Stimulated activated CD8-positive, alpha-beta memory T cell treated with anti-CD3 and anti-CD28 coated beads, Interleukin-12 subunit alpha, Interleukin-12 subunit beta, amount 100 ng/mL, for 4 hours (primary cell): ENCODE data around the gene AK8.
"Not testable (repeated sequence)": the region's sequence is repeated elsewhere in the genome, so short reads cannot be mapped to it uniquely, and the experiment has no call there.

ENCODE experiments used
- DNase-seq: peaks from one replicate; pipeline ENCODE4 v3.0.0-alpha.2; 2020; ENCODE audit warnings: low read depth

AK8 gene

GRCh38 chr9:132797861-132798659 lies 80.0 kb downstream of the AK8 start:
- DNase-seq, result no peak

DNA sequence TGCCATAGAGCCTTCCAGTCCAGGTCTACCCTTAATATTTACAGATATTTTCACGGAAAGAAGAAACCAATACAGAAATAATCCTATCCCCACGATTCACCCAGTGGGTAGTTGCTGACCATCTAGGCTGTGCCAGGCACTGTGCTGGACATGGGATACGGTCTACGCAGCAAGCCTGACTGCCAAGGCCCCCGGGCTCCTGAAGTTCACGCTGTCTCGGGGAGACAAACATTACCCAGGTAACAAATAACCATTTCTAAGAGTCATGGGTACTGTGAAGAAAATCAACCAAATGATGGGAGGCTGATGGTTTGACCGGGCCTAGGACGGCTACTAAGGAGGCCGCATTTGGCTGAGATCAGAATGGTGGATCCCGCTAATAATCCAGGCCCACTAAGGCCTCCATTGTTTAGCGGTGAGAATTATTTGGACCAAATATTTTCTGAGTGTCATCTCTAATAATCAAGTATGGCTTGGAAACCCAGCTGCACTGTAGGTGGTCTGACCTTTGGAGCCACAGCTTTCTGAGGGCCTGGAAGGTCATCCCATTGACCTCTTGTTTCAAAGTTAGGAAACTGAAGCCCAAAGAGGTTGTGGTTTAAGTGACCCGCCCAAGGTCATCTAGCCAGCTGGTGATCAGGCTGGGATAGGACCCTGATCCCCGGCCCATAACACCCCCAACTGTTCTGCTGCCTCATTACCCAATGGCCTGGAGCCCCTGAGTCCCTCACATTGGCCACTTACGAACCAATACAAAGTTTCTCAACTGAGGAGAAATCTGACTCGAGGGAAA lies 82.4 kb downstream of the AK8 start:
- DNase-seq, result no peak

GRCh38 chr9:132794730-132795380 lies 83.2 kb downstream of the AK8 start:
- no peak for DNase-seq

- DNase-seq, result no peak
Measured at GRCh38 chr9:132793606-132794580, 84.2 kb downstream of the AK8 start.

GRCh38 chr9:132792547-132792946 lies 85.5 kb downstream of the AK8 start:
- no peak for DNase-seq

- no peak for DNase-seq
Measured at GRCh38 chr9:132791699-132792240, 86.3 kb downstream of the AK8 start.

DNA sequence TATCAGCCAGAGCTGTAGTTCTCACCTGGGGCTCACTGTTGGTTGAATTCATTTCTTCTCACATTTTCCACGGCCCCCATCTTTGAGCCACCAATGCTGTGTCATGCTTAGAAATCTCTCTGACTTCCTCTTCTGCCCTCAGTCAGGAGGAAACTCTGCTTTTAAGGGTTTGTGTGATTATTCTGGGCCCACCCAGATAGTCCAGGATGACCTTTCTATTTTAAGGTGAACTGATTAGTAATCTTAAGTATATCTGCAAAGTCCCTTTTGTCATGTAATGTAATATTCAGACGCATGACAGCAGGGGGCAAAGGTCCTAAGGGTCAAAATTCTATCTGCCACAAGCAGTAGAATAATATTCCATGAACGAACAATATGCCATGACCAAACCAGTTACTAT lies 88.4 kb downstream of the AK8 start:
- DNase-seq, result no peak

GRCh38 chr9:132788378-132788777 lies 89.7 kb downstream of the AK8 start:
- DNase-seq, result no peak

- no peak for DNase-seq
Measured at GRCh38 chr9:132787748-132788159, 90.3 kb downstream of the AK8 start.

- no peak for DNase-seq
Measured at GRCh38 chr9:132784286-132784830, 93.7 kb downstream of the AK8 start.

DNA sequence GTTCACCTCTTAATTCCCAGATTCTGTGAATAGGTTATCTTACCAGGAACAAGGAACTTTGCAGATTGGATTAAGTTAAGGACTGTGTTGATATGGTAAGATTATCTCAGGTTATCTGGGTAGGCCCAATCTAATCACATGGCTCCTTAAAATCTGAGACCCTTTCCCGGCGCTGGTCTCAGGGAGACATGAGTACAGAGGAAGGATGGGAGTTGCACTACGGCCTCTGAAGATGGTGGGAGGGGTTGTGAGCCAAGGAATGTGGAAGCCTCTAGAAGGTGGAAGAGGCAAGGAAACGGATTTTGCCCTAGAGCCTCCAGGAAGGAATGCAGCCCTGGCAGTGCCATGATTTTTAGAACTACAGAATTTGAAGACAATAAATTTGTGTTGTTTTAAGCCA lies 95.1 kb downstream of the AK8 start:
- DNase-seq, result no peak

DNA sequence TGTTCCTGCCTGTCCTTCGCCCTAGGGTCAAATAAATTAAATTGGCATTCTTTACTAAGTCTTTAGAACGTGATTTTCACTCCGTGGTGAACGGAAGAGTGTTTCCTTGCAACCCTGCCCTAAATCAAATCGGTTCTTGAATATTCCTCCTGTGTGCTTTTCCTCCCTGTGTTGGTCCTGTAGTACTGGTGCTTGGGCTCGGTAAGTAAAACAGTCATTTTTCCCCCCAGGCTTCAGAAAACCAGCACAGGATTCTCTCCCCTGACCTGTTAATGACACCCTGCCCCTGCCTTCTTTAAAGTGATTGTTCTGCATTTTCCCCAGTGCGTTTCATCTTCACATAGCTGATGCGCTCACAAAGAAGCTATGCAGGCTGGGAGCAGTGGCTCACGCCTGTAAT lies 96.0 kb downstream of the AK8 start:
- DNase-seq, result no peak

GRCh38 chr9:132780230-132781007 lies 97.7 kb downstream of the AK8 start:
- DNase-seq, result no peak

GRCh38 chr9:132776891-132777290 lies 101.2 kb downstream of the AK8 start:
- no peak for DNase-seq

DNA sequence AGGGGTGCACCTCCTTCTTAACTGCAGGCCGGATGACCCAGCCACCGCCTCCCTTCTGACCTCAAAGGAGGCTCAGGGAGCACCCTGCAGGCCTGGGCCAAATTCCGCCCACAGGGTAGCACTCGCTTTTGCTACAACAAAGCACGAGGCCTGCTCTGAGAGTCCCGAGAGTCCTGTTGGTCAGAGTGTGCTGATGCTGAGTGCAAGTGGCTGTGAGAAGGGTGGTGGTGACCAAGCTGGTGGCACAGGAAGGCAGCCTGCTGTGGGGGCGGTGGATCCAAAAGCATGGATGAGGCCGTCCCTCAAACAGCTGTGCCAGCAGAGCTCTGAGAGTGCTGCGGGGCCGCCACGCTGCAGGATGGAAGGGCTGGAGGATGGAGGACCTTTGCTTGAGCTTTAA lies 101.8 kb downstream of the AK8 start:
- no peak for DNase-seq

- DNase-seq, result no peak
Measured at GRCh38 chr9:132775720-132776119, 102.4 kb downstream of the AK8 start.

GRCh38 chr9:132774886-132775285 lies 103.2 kb downstream of the AK8 start:
- DNase-seq, result no peak

- no peak for DNase-seq
Measured at GRCh38 chr9:132773764-132774339, 104.2 kb downstream of the AK8 start.

GRCh38 chr9:132773093-132773492 lies 105.0 kb downstream of the AK8 start:
- DNase-seq, result no peak

GRCh38 chr9:132771752-132772151 lies 106.3 kb downstream of the AK8 start:
- DNase-seq, result not testable (repeated sequence)
